ENCODE data around the gene PDX1.

Gene PDX1

GRCh38 chr13:27923794-27924528 lies 4.2 kb downstream of the PDX1 start:
- H3K9me3 ChIP-seq (ENCODE audit: control insufficient read depth, insufficient read depth, low read depth, low read length), result no peaks in the 10 kb centered on the region
- ChIA-PET POLR2A (no interaction called here), CTCF (interaction anchor here (0.6 kb wide), 1 partner anchor 1445 kb away, joined by 3 read pairs; no protein-coding TSS in a partner anchor)
- TF ChIP-seq ZNF324 (tag by site-specific recombination; IDR thresholded peaks at IDR 0.05) (no peak), ZBTB8A (tag by site-specific recombination; IDR thresholded peaks at IDR 0.05) (no peak), SCRT1 (tag by site-specific recombination; IDR thresholded peaks at IDR 0.05; ENCODE audit: borderline replicate concordance) (no peak), ZNF776 (tag by site-specific recombination; IDR thresholded peaks at IDR 0.05; ENCODE audit: borderline replicate concordance) (no peak), ZNF366 (tag by site-specific recombination; conservative IDR thresholded peaks at IDR 0.05) (no peak)
- no peak overlapping the region for H3K4me3 ChIP-seq (ENCODE audit: low read depth, low read length)
- no peak overlapping the region for H3K27ac ChIP-seq (ENCODE audit: extremely low read depth, low read depth, low read length)
- peaks cover 0 to 7% of the 10 kb centered on the region in 2 experiments; a peak in 1 of 3 replicates for H3K36me3 ChIP-seq (ENCODE audit: control insufficient read depth in 2 of 2, insufficient read depth in 1 of 2, low read length in 2 of 2)
- H3K4me1 ChIP-seq (ENCODE audit: control insufficient read depth, insufficient read depth, low read length), result no peaks in the 10 kb centered on the region

- CTCF ChIA-PET, result interaction anchor here (0.6 kb wide), 1 partner anchor 1444 kb away, joined by 3 read pairs; no protein-coding TSS in a partner anchor
- peaks cover 0 to 7% of the 10 kb centered on the region in 2 experiments; a peak in 1 of 3 replicates for H3K36me3 ChIP-seq (ENCODE audit: control insufficient read depth in 2 of 2, insufficient read depth in 1 of 2, low read length in 2 of 2)
- no peaks in the 10 kb centered on the region for H3K4me1 ChIP-seq (ENCODE audit: control insufficient read depth, insufficient read depth, low read length)
- POLR2A ChIA-PET, result no interaction called here
- no peaks in the 10 kb centered on the region for H3K9me3 ChIP-seq (ENCODE audit: control insufficient read depth, insufficient read depth, low read depth, low read length)
- no peak overlapping the region for H3K4me3 ChIP-seq (ENCODE audit: low read depth, low read length)
- no peak overlapping the region for H3K27ac ChIP-seq (ENCODE audit: extremely low read depth, low read depth, low read length)
- TF ChIP-seq, protein P1, sequence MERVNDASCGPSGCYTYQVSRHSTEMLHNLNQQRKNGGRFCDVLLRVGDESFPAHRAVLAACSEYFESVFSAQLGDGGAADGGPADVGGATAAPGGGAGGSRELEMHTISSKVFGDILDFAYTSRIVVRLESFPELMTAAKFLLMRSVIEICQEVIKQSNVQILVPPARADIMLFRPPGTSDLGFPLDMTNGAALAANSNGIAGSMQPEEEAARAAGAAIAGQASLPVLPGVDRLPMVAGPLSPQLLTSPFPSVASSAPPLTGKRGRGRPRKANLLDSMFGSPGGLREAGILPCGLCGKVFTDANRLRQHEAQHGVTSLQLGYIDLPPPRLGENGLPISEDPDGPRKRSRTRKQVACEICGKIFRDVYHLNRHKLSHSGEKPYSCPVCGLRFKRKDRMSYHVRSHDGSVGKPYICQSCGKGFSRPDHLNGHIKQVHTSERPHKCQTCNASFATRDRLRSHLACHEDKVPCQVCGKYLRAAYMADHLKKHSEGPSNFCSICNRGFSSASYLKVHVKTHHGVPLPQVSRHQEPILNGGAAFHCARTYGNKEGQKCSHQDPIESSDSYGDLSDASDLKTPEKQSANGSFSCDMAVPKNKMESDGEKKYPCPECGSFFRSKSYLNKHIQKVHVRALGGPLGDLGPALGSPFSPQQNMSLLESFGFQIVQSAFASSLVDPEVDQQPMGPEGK (tag by site-specific recombination; IDR thresholded peaks at IDR 0.05), result no peak
- TF ChIP-seq MEIS1 (CRISPR knock-in tag; IDR thresholded peaks at IDR 0.05; ENCODE audit: borderline replicate concordance), result no peak
- no peak for TF ChIP-seq ZNF391 (tag by site-specific recombination; IDR thresholded peaks at IDR 0.05; ENCODE audit: borderline replicate concordance, low read depth)
- no peak for TF ChIP-seq ZSCAN18 (tag by site-specific recombination; IDR thresholded peaks at IDR 0.05)
- no peak for TF ChIP-seq MZF1 (tag by site-specific recombination; IDR thresholded peaks at IDR 0.05; ENCODE audit: borderline replicate concordance)
- no peak for TF ChIP-seq ZNF362 (tag by site-specific recombination; IDR thresholded peaks at IDR 0.05)
- no peak for TF ChIP-seq ZNF112 (tag by site-specific recombination; IDR thresholded peaks at IDR 0.05)
- TF ChIP-seq YY1 (tag by site-specific recombination; IDR thresholded peaks at IDR 0.05), result no peak
- TF ChIP-seq ZNF529 (tag by site-specific recombination; IDR thresholded peaks at IDR 0.05; ENCODE audit: insufficient replicate concordance), result no peak
- no peak for TF ChIP-seq ZNF239 (tag by site-specific recombination; IDR thresholded peaks at IDR 0.05)
- TF ChIP-seq ZNF169 (tag by site-specific recombination; IDR thresholded peaks at IDR 0.05), result no peak
- no peak for TF ChIP-seq ZNF621 (tag by site-specific recombination; IDR thresholded peaks at IDR 0.05)
- TF ChIP-seq ZFP37 (tag by site-specific recombination; IDR thresholded peaks at IDR 0.05), result no peak
- no peak for TF ChIP-seq ZNF830 (tag by site-specific recombination; IDR thresholded peaks at IDR 0.05; ENCODE audit: low read depth)
- TF ChIP-seq ZNF426 (tag by site-specific recombination; IDR thresholded peaks at IDR 0.05), result no peak
- TF ChIP-seq ZNF335 (tag by site-specific recombination; conservative IDR thresholded peaks at IDR 0.05), result no peak
- TF ChIP-seq IKZF3 (tag by site-specific recombination; IDR thresholded peaks at IDR 0.05), result no peak
- TF ChIP-seq, protein P2, sequence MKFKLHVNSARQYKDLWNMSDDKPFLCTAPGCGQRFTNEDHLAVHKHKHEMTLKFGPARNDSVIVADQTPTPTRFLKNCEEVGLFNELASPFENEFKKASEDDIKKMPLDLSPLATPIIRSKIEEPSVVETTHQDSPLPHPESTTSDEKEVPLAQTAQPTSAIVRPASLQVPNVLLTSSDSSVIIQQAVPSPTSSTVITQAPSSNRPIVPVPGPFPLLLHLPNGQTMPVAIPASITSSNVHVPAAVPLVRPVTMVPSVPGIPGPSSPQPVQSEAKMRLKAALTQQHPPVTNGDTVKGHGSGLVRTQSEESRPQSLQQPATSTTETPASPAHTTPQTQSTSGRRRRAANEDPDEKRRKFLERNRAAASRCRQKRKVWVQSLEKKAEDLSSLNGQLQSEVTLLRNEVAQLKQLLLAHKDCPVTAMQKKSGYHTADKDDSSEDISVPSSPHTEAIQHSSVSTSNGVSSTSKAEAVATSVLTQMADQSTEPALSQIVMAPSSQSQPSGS (tag by site-specific recombination; IDR thresholded peaks at IDR 0.05; ENCODE audit: low read depth), result no peak
- no peak for TF ChIP-seq BCL11B (tag by site-specific recombination; IDR thresholded peaks at IDR 0.05; ENCODE audit: low read depth)
Observed at GRCh38 chr13:27924529-27925141, 4.8 kb downstream of the PDX1 start.

All from HEK293 (cell line).